ENCODE data around the gene AEN. TPM values are rescaled to one million over a fixed set of nuclear protein-coding genes. Genes with fewer than 3 reads are reported as not detected.

The AEN gene
- total and polyA plus RNA-seq, 12 donors = 4.9 to 29.3 (median 12.9) TPM

- WGBS, 4 donors = 49 to 62% (median 56%) methylated on average over 7 of the region's 7 CpGs
Measured at GRCh38 chr15:88574655-88575054, 46.5 kb upstream of the AEN start.

GRCh38 chr15:88579322-88579721 is 41.8 kb upstream of the AEN start:
- TF ChIP-seq CTCF (IDR thresholded peaks at IDR 0.05) (no peak), POLR2A (IDR thresholded peaks at IDR 0.05) (no peak)
- H3K9me3 ChIP-seq (replicated peaks in 1 of 3) = no peaks in the 10 kb centered on the region
- no peak for DNase-seq
- intact Hi-C loops (cut with DNase I) = no loop called here
- H3K27ac ChIP-seq = no peak overlapping the region
- 79 to 85% (median 81%) methylated on average over 3 of the region's 3 CpGs for WGBS, 4 donors
- no peaks in the 10 kb centered on the region for H3K36me3 ChIP-seq (replicated peaks in 1 of 2)
- H3K27me3 ChIP-seq = no peaks in the 10 kb centered on the region
- H3K4me3 ChIP-seq = no peak overlapping the region
- H3K4me1 ChIP-seq (replicated peaks in 1 of 2) = no peaks in the 10 kb centered on the region

More at GRCh38 chr15:88574655-88575054, 46.5 kb upstream of the AEN start:
- Histone ChIP-seq H3K27me3 (no peaks in the 10 kb centered on the region), H3K27ac (no peak overlapping the region), H3K9me3 (replicated peaks in 1 of 3) (no peaks in the 10 kb centered on the region), H3K4me1 (replicated peaks in 1 of 2) (peaks cover 9 to 11% of the 10 kb centered on the region in 2 donors), H3K4me3 (no peak overlapping the region), H3K36me3 (replicated peaks in 1 of 2) (no peaks in the 10 kb centered on the region)
- intact Hi-C loops (cut with DNase I) = no loop called here
- DNase-seq = no peak
- TF ChIP-seq POLR2A (IDR thresholded peaks at IDR 0.05) (no peak), CTCF (IDR thresholded peaks at IDR 0.05) (no peak)

- H3K27ac ChIP-seq = no peak overlapping the region
- no peaks in the 10 kb centered on the region for H3K27me3 ChIP-seq
- H3K9me3 ChIP-seq (replicated peaks in 1 of 3) = no peaks in the 10 kb centered on the region
- intact Hi-C loops (cut with DNase I) = no loop called here
- TF ChIP-seq POLR2A (IDR thresholded peaks at IDR 0.05) (no peak), CTCF (IDR thresholded peaks at IDR 0.05) (no peak)
- no peaks in the 10 kb centered on the region for H3K4me1 ChIP-seq (replicated peaks in 1 of 2)
- 48 to 67% (median 59%) methylated on average over 4 of the region's 4 CpGs for WGBS, 4 donors
- peak in 1 of 7 donors; percentile 64 for DNase-seq
- no peak overlapping the region for H3K4me3 ChIP-seq
- no peaks in the 10 kb centered on the region for H3K36me3 ChIP-seq (replicated peaks in 1 of 2)
Measured at GRCh38 chr15:88580532-88580931, 40.6 kb upstream of the AEN start.

- Histone ChIP-seq H3K9me3 (replicated peaks in 1 of 3) (no peaks in the 10 kb centered on the region), H3K4me3 (no peak overlapping the region), H3K27ac (peak overlapping the region in 1 of 5 donors; percentile 6), H3K4me1 (replicated peaks in 1 of 2) (peaks cover 0 to 4% of the 10 kb centered on the region in 2 donors), H3K36me3 (replicated peaks in 1 of 2) (no peaks in the 10 kb centered on the region), H3K27me3 (no peaks in the 10 kb centered on the region)
- TF ChIP-seq POLR2A (IDR thresholded peaks at IDR 0.05) (no peak), CTCF (IDR thresholded peaks at IDR 0.05) (no peak)
- intact Hi-C loops (cut with DNase I) = no loop called here
- DNase-seq = peak in 3 of 7 donors; percentile 4 to 66 (median 22)
- 26 to 41% (median 30%) methylated on average over 4 of the region's 4 CpGs for WGBS, 4 donors
Measured at GRCh38 chr15:88586401-88587162, 34.6 kb upstream of the AEN start.
